Neural progenitor cell (in vitro differentiated cells): ENCODE data around the gene ETDC.
"Not testable (repeated sequence)": the region's sequence is repeated elsewhere in the genome, so short reads cannot be mapped to it uniquely, and the experiment has no call there.

ENCODE experiments used
- CTCF ChIP-seq: fragments of 200-600 bp; sonication (generic); IDR thresholded peaks from 2 replicates; pipeline ENCODE4 v1.5.1; 2017; ENCODE audit warnings: antibody characterized with exemption, mild to moderate bottlenecking
- EZH2phosphoT487 ChIP-seq: fragments of 200-600 bp; sonication (generic); IDR thresholded peaks from 2 replicates; pipeline ENCODE4 v1.6.1; 2017; ENCODE audit warnings: antibody characterized with exemption

DNA sequence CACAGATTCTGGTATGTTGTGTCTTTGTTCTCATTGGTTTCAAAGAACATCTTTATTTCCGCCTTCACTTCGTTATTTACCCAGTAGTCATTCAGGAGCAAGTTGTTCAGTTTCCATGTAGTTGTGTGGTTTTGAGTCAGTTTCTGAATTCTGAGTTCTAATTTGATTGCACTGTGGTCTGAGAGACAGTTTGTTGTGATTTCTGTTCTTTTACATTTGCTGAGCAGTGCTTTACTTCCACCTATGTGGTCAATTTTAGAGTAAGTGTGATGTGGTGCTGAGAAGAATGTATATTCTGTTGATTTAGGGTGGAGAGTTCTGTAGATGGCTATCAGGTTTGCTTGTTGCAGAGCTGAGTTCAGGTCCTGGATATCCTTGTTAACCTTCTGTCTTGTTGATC, 48.3 kb upstream of the ETDC start:
- TF ChIP-seq CTCF, EZH2phosphoT487: not testable (repeated sequence)
